AG04449 (cell line): Measurements from ENCODE around the gene DLEC1.

Experiments used
- CTCF ChIA-PET: fragments of 350-600 bp; formaldehyde crosslinking; extraction: SDS; loops from one replicate; lab custom pipeline; 2021; ENCODE audit warnings: antibody characterized with exemption; lab: Yijun Ruan, JAX
- POLR2A ChIA-PET: fragments of 400-600, 350-600 bp; formaldehyde crosslinking; extraction: SDS; loops from one replicate; lab custom pipeline; 2020; ENCODE audit warnings: antibody characterized with exemption, inconsistent platforms; lab: Yijun Ruan, JAX
- DNase-seq: peaks from one replicate; pipeline ENCODE4 v3.0.0-alpha.2; 2010; ENCODE audit warnings: low read depth, low spot score
- H3K4me3 ChIP-seq: 2 replicates; pipeline ENCODE4 v1.5.1; 2011; ENCODE audit warnings: low read depth, mild to moderate bottlenecking, control low read depth, low read length
- CTCF ChIP-seq: IDR thresholded peaks from one replicate; pipeline ENCODE4 v1.5.1; 2011; ENCODE audit warnings: mild to moderate bottlenecking, moderate library complexity, low read length, control low read depth, inconsistent platforms; ENCODE audit not compliant: insufficient read depth; ENCODE audit errors: missing control alignments

DLEC1 gene

GRCh38 chr3:38125305-38126120 lies 86.5 kb downstream of the DLEC1 start:
- no peak overlapping the region for H3K4me3 ChIP-seq
- POLR2A ChIA-PET: no interaction called here
- TF ChIP-seq CTCF: no peak
- no peak for DNase-seq
- CTCF ChIA-PET: interaction anchor here (6.8 kb wide), 1 partner anchor 7 kb away, joined by 51 read pairs; no protein-coding TSS in a partner anchor

- CTCF ChIA-PET: interaction anchor here (6.8 kb wide), 1 partner anchor 8 kb away, joined by 51 read pairs; no protein-coding TSS in a partner anchor
- TF ChIP-seq CTCF: no peak
Observed at GRCh38 chr3:38126121-38126892, 87.3 kb downstream of the DLEC1 start.

GRCh38 chr3:38127611-38128302 lies 88.7 kb downstream of the DLEC1 start:
- CTCF ChIA-PET: interaction anchor here (1.6 to 6.8 kb wide), 2 partner anchors 10 to 219 kb away, joined by 8 to 51 read pairs; partner anchors contain the start of gene XYLB
- POLR2A ChIA-PET: interaction anchor here (1.5 kb wide), 1 partner anchor 9 kb away, joined by 6 read pairs; the partner anchor contains the start of gene ACAA1
- no peak overlapping the region for H3K4me3 ChIP-seq
- TF ChIP-seq CTCF: no peak
- DNase-seq: no peak

More at GRCh38 chr3:38126121-38126892, 87.3 kb downstream of the DLEC1 start:
- DNase-seq: no peak
- POLR2A ChIA-PET: no interaction called here
- H3K4me3 ChIP-seq: no peak overlapping the region

GRCh38 chr3:38128303-38128655 lies 89.3 kb downstream of the DLEC1 start:
- ChIA-PET POLR2A (interaction anchor here (0.7 to 1.5 kb wide), 2 partner anchors 9 to 965 kb away, joined by 3 to 6 read pairs; partner anchors contain the start of gene ACAA1), CTCF (interaction anchor here (1.6 to 6.8 kb wide), 2 partner anchors 10 to 218 kb away, joined by 8 to 51 read pairs; partner anchors contain the start of gene XYLB)
- DNase-seq: no peak
- no peak for TF ChIP-seq CTCF
- H3K4me3 ChIP-seq: no peak overlapping the region

GRCh38 chr3:38129058-38129457 lies 90.0 kb downstream of the DLEC1 start:
- DNase-seq: no peak
- ChIA-PET CTCF (interaction anchor here (0.6 to 6.8 kb wide), 3 partner anchors 11 to 351 kb away, joined by 3 to 51 read pairs (median 8); partner anchors contain the start of gene XYLB), POLR2A (interaction anchor here (1.5 kb wide), 1 partner anchor 8 kb away, joined by 6 read pairs; the partner anchor contains the start of gene ACAA1)
- H3K4me3 ChIP-seq: no peak overlapping the region
- TF ChIP-seq CTCF: no peak
